ENCODE measurements around the gene MRAS. TPM values are rescaled to one million over a fixed set of nuclear protein-coding genes. Genes with fewer than 3 reads are reported as not detected.

The MRAS gene
- total RNA-seq, 1 donor from 2014 or later: 41.6 TPM

DNA sequence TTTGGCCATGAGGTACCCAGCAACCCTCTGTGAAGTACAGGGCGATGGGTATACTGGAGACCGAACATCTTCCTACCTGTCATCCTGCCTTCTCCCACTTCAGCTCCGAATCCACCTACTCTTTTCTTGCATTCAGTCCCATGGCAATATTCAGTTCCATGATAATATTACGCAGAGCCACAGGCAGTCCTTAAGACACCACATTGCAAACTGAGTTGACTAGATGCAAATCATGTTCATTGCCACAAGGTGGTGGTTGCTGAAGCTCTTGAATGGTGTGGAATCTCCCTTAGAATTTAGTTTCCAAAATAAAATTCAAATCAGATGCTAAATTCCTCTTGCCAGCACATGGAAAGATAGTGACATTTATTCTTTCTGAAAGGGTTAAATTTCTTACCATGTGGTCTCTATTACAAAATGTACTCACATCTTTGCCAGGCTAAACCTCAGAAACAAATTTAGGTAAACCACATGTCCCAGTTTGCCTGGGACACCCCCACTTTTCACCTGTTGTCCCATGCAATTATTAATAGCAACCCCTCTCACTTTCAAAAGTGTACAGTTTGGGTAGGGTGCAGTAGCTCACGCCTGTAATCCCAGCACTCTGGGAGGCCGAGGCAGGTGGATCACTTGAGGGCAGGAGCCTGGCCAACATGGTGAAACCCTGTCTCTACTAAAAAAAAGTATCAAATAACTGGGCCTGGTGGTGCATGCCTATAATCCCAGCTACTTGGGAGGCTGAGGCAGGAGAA lies 17.1 kb upstream of the MRAS start:
- TF ChIP-seq, protein P1, sequence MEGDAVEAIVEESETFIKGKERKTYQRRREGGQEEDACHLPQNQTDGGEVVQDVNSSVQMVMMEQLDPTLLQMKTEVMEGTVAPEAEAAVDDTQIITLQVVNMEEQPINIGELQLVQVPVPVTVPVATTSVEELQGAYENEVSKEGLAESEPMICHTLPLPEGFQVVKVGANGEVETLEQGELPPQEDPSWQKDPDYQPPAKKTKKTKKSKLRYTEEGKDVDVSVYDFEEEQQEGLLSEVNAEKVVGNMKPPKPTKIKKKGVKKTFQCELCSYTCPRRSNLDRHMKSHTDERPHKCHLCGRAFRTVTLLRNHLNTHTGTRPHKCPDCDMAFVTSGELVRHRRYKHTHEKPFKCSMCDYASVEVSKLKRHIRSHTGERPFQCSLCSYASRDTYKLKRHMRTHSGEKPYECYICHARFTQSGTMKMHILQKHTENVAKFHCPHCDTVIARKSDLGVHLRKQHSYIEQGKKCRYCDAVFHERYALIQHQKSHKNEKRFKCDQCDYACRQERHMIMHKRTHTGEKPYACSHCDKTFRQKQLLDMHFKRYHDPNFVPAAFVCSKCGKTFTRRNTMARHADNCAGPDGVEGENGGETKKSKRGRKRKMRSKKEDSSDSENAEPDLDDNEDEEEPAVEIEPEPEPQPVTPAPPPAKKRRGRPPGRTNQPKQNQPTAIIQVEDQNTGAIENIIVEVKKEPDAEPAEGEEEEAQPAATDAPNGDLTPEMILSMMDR (conservative IDR thresholded peaks at IDR 0.05): peak; percentile 36
- no peaks in the 10 kb centered on the region for H3K9me3 Mint-ChIP-seq
- no peak overlapping the region for H3K27ac Mint-ChIP-seq
- DNase-seq (ENCODE audit: extremely low spot score, unreplicated experiment): no peak
- H3K4me3 Mint-ChIP-seq: peak overlapping the region; percentile 43
- H3K4me1 Mint-ChIP-seq (ENCODE audit: unreplicated experiment): peaks cover 14% of the 10 kb centered on the region
- H3K27me3 Mint-ChIP-seq: peaks cover 2% of the 10 kb centered on the region
- no peaks in the 10 kb centered on the region for H3K36me3 Mint-ChIP-seq

DNA sequence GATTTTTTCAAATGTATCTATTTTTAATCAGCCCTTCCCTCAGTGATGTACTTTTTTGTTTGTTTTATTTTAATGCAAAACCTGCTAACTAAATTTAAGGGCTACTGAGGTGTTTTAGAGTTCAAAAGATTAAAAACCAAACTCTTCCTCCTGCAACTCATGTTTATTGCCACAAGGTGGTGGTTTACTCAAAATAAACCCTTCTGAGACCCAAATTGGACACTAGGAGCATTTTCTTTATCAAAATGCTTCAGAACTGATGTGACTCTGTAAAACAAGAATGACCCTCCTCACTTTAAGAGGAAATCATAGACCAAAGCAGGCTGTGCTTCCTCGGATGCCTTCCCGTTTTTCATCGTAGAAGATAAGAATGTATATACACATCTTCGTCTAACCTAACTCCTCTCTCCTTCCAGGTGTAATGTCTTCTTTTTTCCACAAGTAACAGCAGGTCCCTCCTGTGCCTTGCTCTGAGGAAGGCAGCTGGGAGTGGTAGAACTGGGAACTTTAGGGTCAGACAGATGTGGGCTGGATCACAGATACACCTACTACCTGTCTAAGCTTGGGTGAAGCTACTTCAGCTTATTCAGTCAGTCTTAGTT lies 15.8 kb upstream of the MRAS start:
- DNase-seq (ENCODE audit: extremely low spot score, unreplicated experiment): no peak
- Mint-ChIP-seq H3K4me1 (ENCODE audit: unreplicated experiment) (peaks cover 14% of the 10 kb centered on the region), H3K4me3 (peak overlapping the region; percentile 31), H3K36me3 (no peaks in the 10 kb centered on the region), H3K27me3 (peaks cover 2% of the 10 kb centered on the region), H3K27ac (peak overlapping the region; percentile 27), H3K9me3 (no peaks in the 10 kb centered on the region)
- TF ChIP-seq, protein P1 (conservative IDR thresholded peaks at IDR 0.05): peak; percentile 80

DNA sequence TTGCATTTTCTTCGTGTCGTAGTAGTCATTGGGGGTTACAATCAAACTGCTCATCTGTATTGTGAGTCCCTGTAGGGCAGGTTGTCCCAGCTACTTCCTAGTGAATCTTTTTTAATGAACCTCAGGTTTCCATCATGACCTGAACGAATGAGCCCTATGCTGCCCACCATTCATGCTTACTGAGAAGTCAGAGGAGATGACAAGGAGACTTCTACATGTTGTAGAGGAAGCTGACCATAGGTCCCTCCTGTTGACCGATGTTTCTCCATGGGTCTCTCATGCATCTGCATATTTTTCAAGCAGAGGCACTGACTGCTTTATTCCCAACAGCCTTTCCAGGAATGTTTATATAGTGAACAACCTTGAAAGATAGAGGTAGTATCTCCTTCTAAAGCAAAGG lies 13.8 kb upstream of the MRAS start:
- H3K4me1 Mint-ChIP-seq (ENCODE audit: unreplicated experiment): peaks cover 5% of the 10 kb centered on the region
- TF ChIP-seq, protein P1 (conservative IDR thresholded peaks at IDR 0.05): no peak
- H3K27me3 Mint-ChIP-seq: peaks cover 4% of the 10 kb centered on the region
- no peak overlapping the region for H3K27ac Mint-ChIP-seq
- no peak for DNase-seq (ENCODE audit: extremely low spot score, unreplicated experiment)
- no peak overlapping the region for H3K4me3 Mint-ChIP-seq
- H3K9me3 Mint-ChIP-seq: no peaks in the 10 kb centered on the region
- H3K36me3 Mint-ChIP-seq: no peaks in the 10 kb centered on the region

DNA sequence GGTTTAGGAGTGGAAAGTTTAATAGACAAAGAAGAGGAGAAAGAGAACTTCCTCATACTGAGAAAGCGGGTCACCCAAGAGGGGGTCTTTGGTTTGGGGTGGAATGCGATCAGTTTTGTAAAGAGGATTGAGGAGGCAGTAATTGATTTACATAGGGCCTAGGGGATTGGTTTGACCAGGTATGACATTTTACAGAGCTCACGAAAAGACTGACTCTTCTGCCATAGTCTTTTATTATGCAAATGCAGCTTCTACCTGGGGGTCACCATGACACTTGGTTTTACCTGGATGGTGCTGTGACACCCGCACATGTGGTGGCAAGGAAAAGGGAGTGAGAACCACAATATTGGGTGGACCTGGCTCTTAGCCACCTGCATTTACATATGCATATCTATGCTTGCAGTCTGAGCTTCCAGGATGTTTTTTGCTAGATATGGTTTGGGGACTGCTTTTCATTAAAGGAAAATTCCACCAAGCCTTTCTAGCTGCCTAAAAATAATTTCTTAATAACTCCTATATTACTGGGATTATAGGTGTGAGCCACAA lies 11.9 kb upstream of the MRAS start:
- Mint-ChIP-seq H3K9me3 (no peaks in the 10 kb centered on the region), H3K36me3 (no peaks in the 10 kb centered on the region), H3K27ac (no peak overlapping the region), H3K4me3 (no peak overlapping the region), H3K4me1 (ENCODE audit: unreplicated experiment) (peaks cover 5% of the 10 kb centered on the region), H3K27me3 (peaks cover 4% of the 10 kb centered on the region)
- TF ChIP-seq, protein P1 (conservative IDR thresholded peaks at IDR 0.05): no peak
- DNase-seq (ENCODE audit: extremely low spot score, unreplicated experiment): no peak

GRCh38 chr3:138338244-138338643 lies 10.1 kb upstream of the MRAS start:
- Mint-ChIP-seq H3K4me3 (no peak overlapping the region), H3K27me3 (peaks cover 4% of the 10 kb centered on the region), H3K36me3 (no peaks in the 10 kb centered on the region), H3K4me1 (ENCODE audit: unreplicated experiment) (no peaks in the 10 kb centered on the region), H3K27ac (no peak overlapping the region), H3K9me3 (no peaks in the 10 kb centered on the region)
- no peak for DNase-seq (ENCODE audit: extremely low spot score, unreplicated experiment)
- TF ChIP-seq, protein P1 (conservative IDR thresholded peaks at IDR 0.05): no peak

All from type B pancreatic cell (in vitro differentiated cells).